ENCODE data around the gene ASPM.

Gene ASPM, protein sequence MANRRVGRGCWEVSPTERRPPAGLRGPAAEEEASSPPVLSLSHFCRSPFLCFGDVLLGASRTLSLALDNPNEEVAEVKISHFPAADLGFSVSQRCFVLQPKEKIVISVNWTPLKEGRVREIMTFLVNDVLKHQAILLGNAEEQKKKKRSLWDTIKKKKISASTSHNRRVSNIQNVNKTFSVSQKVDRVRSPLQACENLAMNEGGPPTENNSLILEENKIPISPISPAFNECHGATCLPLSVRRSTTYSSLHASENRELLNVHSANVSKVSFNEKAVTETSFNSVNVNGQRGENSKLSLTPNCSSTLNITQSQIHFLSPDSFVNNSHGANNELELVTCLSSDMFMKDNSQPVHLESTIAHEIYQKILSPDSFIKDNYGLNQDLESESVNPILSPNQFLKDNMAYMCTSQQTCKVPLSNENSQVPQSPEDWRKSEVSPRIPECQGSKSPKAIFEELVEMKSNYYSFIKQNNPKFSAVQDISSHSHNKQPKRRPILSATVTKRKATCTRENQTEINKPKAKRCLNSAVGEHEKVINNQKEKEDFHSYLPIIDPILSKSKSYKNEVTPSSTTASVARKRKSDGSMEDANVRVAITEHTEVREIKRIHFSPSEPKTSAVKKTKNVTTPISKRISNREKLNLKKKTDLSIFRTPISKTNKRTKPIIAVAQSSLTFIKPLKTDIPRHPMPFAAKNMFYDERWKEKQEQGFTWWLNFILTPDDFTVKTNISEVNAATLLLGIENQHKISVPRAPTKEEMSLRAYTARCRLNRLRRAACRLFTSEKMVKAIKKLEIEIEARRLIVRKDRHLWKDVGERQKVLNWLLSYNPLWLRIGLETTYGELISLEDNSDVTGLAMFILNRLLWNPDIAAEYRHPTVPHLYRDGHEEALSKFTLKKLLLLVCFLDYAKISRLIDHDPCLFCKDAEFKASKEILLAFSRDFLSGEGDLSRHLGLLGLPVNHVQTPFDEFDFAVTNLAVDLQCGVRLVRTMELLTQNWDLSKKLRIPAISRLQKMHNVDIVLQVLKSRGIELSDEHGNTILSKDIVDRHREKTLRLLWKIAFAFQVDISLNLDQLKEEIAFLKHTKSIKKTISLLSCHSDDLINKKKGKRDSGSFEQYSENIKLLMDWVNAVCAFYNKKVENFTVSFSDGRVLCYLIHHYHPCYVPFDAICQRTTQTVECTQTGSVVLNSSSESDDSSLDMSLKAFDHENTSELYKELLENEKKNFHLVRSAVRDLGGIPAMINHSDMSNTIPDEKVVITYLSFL (N-terminal part only)

DNA sequence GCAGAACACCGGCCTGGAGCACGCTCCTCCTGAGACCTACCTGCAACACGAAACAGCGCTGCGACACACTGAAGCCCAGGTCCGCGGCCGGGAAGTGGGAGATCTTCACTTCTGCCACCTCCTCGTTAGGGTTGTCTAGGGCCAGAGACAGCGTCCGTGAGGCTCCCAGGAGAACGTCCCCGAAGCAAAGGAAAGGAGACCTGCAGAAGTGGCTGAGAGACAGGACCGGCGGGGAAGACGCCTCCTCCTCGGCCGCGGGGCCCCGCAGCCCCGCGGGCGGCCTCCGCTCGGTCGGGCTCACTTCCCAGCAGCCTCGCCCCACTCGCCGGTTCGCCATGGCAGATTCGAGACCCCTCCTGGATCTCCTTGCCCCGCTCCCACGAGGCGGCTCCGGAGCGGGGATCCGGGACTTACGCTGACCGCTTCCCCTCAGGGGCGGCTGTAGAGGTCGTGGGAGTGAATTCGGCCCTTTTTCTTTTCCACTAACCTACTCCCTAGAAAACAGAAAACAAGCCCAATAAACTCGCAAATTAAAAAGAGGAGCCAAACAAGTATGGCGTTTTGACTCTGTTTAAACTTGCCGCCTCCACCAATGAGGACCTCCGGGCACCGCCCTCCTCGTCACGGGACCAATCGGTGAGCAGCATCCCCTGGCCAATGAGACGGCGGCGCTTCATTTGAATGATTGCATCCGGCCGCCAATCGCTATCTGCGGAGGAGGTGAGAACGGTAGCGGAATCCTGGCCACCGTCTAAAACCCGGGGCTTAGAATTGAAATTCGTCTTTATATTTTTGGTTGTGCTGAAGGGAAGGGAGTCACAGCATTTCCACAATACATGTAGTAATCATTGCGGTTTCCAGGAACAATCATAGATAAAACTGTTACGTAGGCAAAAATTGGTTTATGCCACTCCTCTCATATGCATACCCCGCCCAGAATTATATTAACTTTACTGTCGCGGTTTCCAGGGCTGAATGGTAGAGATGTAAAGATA lies at the start of gene ASPM:
Gene ASPM, minus strand, starts transcription at position 569 of the 995 bp plus-strand sequence. Its CDS starts 232 bp downstream, at position 337.
- peak; percentile 92 for DNase-seq

DNA sequence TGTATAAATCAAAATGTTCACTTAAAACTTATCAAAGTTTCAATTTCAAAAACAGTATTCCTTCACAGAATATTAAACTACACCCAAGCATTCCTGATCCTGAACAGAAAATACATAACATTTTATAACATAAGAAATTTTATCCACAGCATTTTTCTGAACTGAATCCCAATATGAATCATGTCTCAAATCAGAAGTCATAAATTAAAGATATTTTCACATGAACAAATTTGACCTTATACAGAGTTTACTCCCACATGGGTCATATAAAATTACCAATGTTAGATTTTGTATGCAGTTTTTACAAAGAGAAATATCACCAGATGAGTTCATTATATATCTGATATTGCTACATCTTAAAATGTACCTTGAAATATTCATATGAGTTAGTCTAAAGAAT lies 48.6 kb upstream of the ASPM start:
- no peak for DNase-seq

DNA sequence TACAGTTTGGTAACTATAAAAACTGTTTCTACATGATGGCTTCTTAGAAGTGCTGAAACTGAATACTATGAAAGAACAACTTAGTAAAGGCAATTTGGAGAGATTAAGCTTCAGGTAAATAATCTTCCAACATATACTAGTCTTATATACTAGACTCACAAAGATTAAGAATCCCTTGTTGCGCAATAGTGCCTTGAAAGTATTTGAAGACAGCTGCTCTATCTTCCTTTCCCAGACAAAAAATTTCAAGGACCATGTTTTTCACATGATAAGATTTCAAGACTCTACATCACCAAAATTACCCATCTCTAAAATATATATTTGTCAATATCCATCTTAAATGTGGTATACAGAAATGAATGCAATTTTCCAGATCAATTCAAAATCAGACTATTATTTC lies 37.7 kb upstream of the ASPM start:
- DNase-seq, result no peak

DNA sequence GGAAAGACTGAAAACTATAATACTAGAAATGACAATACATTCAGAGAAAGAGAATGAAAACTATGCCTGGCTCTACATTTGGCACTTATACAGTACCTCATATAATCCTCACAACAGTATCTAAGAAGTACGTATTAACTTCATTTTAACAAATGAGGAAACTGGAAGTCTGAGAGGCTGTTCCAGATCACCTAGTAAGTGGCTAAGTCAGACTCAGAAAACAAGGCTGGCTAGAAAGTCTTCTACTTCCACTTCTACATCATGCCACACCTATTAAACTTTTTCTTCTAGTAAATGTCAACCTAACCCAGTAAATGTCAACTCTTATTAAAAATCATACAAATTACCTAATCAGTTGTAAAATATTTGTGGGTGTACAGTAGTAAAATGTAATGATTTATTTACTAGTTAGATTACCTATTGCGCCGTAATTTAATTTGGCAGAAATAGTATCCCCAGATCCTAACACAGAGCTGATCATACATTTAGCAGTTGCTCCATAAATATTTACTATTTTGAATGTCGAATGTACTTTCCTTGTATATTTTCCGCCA lies 36.8 kb upstream of the ASPM start:
- DNase-seq, result no peak

DNA sequence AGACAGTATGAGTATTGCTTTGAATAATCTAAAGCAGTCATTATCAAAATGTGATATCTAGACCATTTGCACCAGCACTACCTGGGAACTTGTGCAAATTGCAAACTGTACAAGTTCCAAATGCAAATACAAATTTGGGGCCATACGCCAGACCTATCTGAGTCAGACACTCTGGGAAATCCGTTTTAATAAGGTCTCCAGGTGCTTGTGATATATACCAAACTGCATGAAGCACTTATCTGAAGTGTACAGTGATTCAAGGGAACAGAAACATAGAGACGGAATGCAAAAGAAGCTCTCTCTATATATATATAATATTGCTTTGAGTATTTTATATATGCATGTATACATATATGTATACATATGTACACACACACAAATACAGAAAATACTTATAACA lies 36.2 kb upstream of the ASPM start:
- DNase-seq, result no peak

DNA sequence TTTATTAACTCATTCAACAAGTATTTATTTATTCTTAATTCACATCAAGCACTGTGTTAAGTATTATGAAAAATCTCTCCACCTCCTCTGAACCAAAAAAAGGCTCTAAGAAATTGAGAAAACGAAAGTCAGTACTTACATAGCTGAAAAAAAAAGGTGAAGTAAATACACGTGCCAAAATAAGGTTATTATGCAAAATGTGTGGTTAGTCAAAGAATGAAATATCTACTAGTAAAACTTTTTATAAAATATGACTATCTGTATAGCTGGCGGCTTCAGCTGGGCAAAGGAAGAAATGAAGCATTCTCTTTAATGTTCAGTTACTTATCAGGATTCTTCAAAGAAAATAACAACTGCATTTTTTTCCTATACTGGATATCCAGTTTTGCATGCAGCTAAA lies 35.5 kb upstream of the ASPM start:
- no peak for DNase-seq

DNA sequence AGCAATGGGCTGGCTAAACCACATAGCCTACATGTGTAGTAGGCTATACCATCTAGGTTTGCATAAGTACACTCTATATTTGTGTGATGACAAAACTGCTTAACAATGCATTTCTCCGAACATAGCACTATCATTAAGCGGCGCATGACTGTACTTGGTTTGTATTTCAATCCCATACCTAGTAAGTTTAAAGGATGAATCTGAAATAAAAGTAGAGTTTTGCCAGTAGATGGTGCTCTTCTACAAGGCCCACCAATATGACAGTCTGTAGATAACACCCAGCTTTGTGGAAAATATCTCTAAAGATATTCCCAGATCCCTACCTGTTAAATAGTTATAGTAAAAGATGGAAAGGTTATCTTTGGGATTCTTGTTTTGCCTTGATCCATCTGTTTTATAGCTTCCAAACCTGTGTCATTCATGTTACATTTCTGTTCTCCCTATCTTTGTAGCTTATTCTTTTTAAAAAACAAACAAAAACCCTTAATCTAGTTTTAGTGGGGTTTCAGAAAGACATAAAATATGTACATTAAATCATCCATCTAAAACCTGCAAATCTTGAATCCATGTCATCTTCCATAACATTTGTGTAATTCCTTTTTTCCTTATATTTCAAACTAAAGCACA lies 33.9 kb upstream of the ASPM start:
- DNase-seq, result no peak

DNA sequence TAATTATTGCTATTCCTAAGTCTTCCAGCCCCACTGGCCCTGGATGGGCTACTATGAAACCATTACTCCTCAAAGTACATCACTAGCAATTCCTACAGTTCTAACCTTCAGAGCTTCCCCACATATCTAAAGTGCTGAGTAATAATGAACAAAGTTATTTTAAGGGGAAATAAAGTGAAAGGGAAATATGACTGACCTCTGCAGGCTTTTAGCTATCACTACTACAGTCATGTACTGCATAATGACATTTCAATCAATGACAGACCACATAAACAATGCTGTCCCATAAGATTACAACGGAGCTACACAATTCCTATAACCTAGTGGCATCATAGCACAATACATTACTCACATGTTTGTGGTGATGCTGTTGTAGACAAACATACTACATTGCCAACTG lies 32.5 kb upstream of the ASPM start:
- DNase-seq, result no peak

DNA sequence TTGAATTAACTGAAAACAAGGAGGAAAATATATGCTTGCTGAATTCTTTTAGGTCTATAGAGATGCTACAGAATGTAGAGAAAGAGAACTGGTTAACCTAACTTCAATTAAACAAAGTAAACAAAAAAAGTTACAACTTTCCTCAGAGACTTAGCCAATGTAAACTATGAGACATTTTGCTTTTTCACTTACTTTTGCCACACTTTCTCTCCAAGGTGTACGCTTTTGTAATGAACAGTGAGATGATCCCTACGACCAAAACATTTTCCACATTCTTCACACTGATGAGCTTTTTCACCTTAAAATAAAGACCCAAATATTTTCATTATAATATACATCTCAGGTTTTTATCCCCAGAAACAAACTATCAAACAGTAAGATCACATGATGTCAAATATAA lies 28.3 kb upstream of the ASPM start:
- no peak for DNase-seq

DNA sequence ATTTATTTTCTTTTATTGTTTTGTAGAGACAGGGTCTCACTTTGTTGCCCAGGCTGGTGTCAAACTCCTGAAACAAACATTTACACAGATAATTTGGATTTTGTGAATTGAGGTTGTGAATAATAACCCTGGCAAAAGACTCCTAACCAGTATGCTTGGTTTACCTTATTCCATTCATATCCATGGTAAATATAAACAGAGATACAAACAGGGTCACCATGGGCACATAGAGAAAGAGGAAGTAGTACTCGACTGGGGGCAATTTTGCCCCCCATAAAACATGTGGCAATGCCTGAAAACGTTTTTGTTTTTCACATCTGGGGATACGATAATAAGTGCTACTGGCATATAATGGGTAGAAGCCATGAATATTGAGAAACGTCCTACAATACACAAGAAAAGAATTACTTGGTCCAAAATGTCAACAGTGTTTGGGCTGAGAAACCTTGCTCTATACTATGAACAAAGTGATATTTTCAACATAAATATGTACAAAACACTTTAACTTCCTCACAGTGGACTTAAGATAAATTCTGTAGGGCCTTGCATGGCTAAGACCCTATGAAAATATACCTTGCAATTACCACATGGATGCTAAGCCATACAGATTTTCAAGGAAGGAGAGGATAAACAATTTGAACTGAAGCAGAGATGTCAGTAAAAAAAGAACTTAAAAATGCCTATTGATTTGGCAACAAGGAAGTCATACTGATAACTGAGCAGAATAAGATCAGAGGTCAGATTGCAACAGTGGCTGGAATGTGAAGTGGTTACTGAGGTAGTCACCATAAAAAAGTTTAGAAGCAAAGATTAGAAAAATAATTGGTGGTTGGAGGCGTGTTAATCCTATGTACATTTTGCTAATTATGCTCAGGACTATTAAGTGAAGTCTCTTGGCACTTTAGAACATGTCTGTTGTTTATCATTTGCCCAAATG lies 27.4 kb upstream of the ASPM start:
- DNase-seq, result no peak

DNA sequence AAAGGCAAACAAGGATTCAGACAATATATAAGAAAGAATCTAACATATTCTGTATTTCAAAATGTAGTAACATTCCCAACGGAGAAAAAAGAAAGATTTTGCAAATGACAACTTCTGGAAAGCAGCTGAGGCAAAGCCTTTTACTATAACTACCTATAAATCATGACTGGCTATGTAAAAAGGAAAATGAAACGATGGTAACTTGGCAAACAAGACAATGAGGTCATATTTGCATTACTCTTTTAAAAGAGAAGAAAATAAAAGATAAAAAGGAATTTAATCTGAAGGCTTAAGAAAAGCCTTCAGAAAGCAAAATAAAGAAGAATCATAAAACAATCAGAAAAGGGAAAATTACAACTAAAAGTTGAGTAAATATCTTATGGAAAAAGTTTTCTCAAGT lies 25.1 kb upstream of the ASPM start:
- DNase-seq, result no peak

DNA sequence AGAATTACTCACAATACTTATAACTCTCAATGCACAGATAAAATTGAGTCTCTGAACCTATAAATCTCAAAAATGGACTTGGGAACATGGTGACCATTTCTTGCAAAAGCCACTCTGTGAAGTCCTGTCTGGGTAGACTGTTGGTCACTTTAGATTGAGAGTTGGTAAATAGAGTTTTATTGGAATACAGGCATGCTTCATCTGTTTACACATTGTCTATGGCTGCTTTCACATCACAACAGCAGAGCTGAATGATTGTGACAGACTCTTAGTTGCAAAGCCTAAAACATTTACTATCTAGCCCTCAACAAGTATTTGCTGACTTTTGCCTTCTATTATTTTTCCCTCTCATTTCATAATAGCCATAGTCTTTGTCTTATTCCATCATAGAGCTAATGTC lies 24.1 kb upstream of the ASPM start:
- no peak for DNase-seq

DNA sequence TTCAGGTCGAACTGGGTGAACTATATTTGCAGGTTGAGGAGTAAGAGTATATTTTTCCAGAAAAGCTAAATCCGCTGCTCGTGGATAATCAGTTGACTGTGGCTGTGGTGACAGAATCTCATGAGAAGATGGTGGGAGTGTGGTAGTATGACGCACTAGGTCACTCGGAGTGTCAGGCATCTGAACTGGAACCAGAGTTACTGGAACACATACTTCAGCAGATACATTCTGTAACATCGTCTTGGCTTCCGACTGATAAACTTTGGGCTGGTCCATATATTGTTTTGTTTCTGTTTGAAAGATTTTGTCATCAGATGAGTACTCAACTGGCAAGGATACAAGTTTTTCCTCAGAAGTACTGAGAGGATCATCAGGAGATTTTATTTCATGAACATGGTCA lies 13.0 kb upstream of the ASPM start:
- DNase-seq, result no peak

DNA sequence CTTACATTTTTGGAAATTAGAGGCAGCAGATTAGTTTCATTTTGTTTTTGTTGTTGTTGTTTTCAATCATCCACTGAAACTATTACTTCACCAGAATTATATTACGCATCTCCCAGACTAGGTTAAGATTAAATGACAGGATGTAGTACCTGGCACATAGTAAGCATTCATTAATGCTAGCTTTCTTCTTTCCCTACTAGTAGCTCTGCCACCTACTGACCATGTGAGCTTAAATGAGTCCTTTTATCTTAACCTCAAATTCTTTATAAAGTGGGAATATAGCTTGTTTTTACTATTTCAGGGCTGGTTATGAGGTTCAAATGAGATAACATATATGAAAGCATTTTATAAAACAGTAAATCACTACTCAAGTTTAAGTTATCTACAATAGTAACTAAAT lies 10.2 kb upstream of the ASPM start:
- no peak for DNase-seq

DNA sequence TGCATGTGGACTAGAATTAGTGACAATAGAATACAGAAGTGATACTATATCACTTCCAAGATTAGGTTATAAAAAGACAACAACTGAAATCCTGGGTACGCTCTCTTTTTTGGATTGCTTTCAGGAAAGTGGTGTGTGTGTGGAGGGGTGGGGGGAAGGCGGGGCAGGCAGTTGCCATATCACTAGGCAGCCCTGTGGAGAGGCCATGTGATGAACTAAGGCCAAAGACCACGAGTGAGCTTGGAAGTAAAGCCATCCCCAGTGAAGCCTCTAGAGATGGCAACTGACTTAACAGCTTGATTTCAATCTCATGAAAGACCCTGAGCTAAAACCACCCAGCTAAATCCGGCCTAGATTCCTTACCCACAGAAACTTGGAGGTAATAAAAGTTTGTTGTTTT lies 6.2 kb upstream of the ASPM start:
- no peak for DNase-seq

DNA sequence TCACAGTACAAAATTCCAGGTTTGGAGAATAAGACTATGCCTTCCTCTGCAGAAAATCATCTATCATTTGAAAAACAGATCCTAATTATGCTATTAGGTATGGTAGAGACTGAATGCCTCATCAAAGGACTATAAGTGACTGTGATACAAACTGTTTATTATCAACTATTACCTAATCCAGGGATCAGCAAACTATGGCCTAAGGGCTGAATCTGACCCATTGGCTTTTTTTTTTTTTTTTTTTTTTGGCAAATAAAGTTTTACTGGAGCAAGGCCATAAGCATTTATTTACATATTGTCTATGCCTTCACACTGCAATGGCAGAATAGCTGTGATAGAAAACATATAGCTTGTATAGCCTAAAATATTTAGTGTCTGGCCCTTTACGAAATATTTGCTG lies 4.7 kb upstream of the ASPM start:
- no peak for DNase-seq

DNA sequence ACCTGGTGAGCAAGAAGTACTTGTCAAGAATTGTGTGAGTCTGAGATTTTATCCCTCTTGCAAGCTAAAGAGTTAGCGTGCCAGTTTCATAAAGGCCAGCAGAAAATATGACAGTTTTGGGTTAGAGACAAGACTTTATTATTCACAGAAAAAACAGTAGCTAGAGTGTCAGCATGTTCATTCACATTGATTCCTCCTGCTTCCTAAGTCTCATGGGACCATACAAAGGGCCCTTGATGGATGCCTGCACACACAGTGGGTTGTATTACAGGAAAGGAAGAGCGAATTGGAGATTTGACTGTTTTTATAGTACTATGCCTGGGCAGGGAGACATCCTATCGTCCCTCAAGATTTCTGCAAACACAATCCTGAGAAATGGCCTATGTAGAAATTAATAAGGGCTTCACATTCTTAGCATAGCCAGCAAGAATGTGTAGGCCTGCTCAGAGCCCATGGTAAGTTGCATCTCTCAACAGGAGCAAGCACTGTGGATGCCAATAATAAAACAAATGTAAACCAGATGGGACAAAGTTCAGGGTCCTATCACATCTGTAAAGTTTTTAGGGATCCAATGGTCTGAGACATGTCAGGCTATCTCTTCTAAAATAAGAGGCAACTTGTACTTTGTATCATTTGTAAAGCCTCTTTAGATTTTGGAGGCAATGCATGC lies 4.0 kb upstream of the ASPM start:
- no peak for DNase-seq

DNA sequence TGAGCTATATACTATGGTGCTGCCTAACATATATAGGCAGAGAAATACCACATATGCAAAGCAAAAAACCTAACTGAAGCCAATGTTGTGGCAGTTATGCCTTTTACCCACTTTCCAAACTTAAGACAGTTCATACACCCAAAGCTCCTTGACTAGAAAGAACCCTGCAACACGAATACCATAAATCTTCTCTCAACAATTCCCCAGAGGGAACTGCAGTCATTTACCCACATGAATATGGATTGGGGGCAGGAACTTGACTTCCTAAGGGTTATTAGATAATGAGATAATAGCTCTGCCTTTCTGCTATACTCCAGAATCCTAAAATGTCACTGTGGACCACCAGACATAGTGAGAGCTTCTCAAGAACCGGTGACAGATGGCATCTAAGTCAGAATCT lies 2.9 kb upstream of the ASPM start:
- no peak for DNase-seq

DNA sequence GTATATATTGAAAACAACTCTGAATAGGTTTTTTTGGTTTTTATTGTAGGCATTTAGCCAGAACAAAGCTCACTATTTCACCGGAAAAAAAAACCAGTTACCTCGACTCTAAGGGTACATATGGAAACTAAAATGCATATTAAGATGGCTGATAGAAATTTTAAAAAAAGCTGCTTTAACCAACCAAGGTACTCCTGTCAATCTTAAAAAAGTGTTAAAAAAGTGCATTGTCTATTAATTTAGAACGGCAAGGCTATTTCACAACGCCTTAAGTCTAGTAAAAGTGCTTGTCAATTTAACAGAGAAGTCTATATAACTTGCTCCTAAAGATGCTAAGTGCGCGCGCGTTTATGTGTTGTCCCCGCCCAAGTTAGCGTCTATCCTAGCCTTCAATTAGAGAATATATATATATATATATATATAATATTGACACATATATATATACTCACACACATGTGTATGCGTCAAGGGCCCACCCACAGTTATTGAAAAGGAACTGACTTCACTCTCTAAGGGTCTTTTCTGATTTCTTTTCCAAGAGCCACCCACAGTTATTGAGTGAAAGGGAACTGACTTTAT lies 934 bp downstream of the ASPM start:
- no peak for DNase-seq
